ENCODE measurements around the gene TUBGCP4.

DNA sequence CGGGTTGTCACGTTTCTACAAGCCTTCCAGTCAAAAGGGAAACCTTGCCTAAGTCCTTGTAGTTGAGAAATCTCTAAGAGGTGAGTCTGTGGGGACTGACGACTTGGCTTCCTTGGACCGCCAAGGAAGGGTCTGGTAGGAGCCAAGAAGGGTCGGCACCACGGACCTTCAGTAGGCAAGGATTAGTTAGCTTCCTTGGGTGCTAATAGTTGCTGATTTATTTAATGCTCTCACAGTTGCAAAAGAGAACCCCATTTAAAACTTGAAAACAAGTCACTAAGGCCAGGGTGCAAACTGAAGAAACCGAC, 40.2 kb upstream of the TUBGCP4 start:
- TF ChIP-seq CTCF (IDR thresholded peaks at IDR 0.05) (no peak), POLR2A (IDR thresholded peaks at IDR 0.05) (no peak)

All from testis (tissue), 2 donors.